ENCODE measurements around the gene PLA2G15. TPM values are rescaled to one million over a fixed set of nuclear protein-coding genes. Genes with fewer than 3 reads are reported as not detected.
A peak's percentile ranks its signal among the peaks of the same experiment; 100 is the strongest.

Gene PLA2G15
- total and polyA plus RNA-seq, 2 of the 13 experiments (the other 11 are each of a cell fraction or from before 2014, with no cell fraction given) = 14.4 to 23.7 TPM

DNA sequence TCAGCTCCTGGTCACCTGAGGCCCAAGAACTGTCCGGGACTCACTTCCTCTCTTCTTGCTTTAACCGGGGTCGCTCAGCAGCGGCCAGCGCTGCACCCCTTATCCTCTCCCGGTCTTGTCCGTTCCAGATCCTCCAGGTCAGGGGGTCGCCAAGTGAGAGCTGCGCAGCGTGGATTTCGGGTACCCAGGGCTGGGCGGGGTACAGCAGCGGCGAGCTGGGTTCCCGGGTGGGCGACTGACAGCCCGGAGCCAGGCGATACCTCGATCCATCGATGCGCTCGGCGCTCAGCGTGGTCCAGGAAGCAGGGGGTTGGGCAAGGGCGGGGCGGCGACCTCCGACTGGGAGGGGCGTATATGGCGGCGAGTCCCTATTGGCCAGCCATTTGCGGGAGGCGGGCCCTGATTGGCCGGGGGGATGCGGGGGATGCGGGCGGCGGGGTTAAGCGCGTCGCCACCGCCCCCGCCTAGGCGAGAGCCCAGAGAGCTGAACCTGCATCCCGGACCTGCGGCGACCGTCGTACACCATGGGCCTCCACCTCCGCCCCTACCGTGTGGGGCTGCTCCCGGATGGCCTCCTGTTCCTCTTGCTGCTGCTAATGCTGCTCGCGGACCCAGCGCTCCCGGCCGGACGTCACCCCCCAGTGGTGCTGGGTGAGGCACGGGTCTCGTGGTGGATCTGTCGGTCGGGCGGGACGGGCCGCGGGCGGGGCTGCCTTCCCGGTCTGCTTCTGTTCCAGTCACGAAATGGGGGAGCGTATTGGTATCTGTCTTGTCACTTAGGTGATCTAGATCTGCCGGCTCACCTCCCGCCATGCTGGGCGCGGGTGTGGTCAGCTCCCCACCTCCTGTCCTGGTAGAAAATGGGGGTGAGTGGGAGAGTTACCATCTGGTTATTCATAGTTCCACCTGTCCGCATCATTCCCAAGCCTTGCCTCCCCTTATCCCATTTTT is at the start of gene PLA2G15 (continued):
- TF ChIP-seq ZNF792 (CRISPR knock-in tag; IDR thresholded peaks at IDR 0.05) (peak; percentile 60), ZNF33A (CRISPR knock-in tag; IDR thresholded peaks at IDR 0.05; ENCODE audit: borderline replicate concordance) (no peak), ZBTB42 (CRISPR knock-in tag; IDR thresholded peaks at IDR 0.05) (peak; percentile 74; the same call in 1 of the 2 replicates), ZNF333 (CRISPR knock-in tag; IDR thresholded peaks at IDR 0.05; ENCODE audit: borderline replicate concordance) (0 out of 2 replicates have a peak, but pooled peaks have one; percentile 71), MYC (CRISPR knock-in tag; IDR thresholded peaks at IDR 0.05; ENCODE audit: borderline replicate concordance) (peak; percentile 83), ZNF841 (CRISPR knock-in tag; IDR thresholded peaks at IDR 0.05; ENCODE audit: borderline replicate concordance) (no peak), ZNF605 (CRISPR knock-in tag; IDR thresholded peaks at IDR 0.05) (peak; percentile 22; the same call in 1 of the 2 replicates), ZMYM3 (CRISPR knock-in tag; IDR thresholded peaks at IDR 0.05) (no peak), STAT5B (CRISPR knock-in tag; IDR thresholded peaks at IDR 0.05) (no peak), ELF3 (CRISPR knock-in tag; IDR thresholded peaks at IDR 0.05) (peak; percentile 88), KLF6 (CRISPR knock-in tag; IDR thresholded peaks at IDR 0.05) (peak; percentile 69; the same call in 1 of the 2 replicates), TEAD2 (CRISPR knock-in tag; IDR thresholded peaks at IDR 0.05) (no peak), GFI1 (CRISPR knock-in tag; IDR thresholded peaks at IDR 0.05; ENCODE audit: borderline replicate concordance) (no peak), SATB2 (CRISPR knock-in tag; IDR thresholded peaks at IDR 0.05) (no peak), YEATS4 (CRISPR knock-in tag; IDR thresholded peaks at IDR 0.05; ENCODE audit: borderline replicate concordance) (peak; percentile 88; the same call in 1 of the 2 replicates), RBM22 (optimal IDR thresholded peaks at IDR 0.05; ENCODE audit: low read length) (no peak), U2AF2 (IDR thresholded peaks at IDR 0.05; ENCODE audit: low read depth, low read length) (no peak), SIN3B (IDR thresholded peaks at IDR 0.05; ENCODE audit: low read length) (peak; percentile 83), NFE2 (CRISPR knock-in tag; IDR thresholded peaks at IDR 0.05) (no peak), HNRNPL (IDR thresholded peaks at IDR 0.05; ENCODE audit: low read depth, low read length) (peak; percentile 37; the same call in 1 of the 2 replicates)
- TF ChIP-seq, protein P1, sequence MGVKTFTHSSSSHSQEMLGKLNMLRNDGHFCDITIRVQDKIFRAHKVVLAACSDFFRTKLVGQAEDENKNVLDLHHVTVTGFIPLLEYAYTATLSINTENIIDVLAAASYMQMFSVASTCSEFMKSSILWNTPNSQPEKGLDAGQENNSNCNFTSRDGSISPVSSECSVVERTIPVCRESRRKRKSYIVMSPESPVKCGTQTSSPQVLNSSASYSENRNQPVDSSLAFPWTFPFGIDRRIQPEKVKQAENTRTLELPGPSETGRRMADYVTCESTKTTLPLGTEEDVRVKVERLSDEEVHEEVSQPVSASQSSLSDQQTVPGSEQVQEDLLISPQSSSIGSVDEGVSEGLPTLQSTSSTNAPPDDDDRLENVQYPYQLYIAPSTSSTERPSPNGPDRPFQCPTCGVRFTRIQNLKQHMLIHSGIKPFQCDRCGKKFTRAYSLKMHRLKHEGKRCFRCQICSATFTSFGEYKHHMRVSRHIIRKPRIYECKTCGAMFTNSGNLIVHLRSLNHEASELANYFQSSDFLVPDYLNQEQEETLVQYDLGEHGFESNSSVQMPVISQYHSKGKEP (CRISPR knock-in tag; IDR thresholded peaks at IDR 0.05) = 0 out of 2 replicates have a peak, but pooled peaks have one; percentile 27
- TF ChIP-seq, protein P2, sequence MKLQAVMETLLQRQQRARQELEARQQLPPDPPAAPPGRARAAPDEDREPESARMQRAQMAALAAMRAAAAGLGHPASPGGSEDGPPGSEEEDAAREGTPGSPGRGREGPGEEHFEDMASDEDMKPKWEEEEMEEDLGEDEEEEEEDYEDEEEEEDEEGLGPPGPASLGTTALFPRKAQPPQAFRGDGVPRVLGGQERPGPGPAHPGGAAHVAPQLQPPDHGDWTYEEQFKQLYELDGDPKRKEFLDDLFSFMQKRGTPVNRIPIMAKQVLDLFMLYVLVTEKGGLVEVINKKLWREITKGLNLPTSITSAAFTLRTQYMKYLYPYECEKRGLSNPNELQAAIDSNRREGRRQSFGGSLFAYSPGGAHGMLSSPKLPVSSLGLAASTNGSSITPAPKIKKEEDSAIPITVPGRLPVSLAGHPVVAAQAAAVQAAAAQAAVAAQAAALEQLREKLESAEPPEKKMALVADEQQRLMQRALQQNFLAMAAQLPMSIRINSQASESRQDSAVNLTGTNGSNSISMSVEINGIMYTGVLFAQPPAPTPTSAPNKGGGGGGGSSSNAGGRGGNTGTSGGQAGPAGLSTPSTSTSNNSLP (IDR thresholded peaks at IDR 0.05; ENCODE audit: low read depth, low read length) = peak; percentile 60; the same call in 1 of the 2 replicates
- TF ChIP-seq, protein P3, sequence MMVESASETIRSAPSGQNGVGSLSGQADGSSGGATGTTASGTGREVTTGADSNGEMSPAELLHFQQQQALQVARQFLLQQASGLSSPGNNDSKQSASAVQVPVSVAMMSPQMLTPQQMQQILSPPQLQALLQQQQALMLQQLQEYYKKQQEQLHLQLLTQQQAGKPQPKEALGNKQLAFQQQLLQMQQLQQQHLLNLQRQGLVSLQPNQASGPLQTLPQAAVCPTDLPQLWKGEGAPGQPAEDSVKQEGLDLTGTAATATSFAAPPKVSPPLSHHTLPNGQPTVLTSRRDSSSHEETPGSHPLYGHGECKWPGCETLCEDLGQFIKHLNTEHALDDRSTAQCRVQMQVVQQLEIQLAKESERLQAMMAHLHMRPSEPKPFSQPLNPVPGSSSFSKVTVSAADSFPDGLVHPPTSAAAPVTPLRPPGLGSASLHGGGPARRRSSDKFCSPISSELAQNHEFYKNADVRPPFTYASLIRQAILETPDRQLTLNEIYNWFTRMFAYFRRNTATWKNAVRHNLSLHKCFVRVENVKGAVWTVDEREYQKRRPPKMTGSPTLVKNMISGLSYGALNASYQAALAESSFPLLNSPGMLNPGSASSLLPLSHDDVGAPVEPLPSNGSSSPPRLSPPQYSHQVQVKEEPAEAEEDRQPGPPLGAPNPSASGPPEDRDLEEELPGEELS (CRISPR knock-in tag; IDR thresholded peaks at IDR 0.05) = peak; percentile 35; the same call in 1 of the 2 replicates

Measured in HepG2 (cell line).